HEK293T (cell line): Measurements from ENCODE around the gene RHBDL1.

Source experiments
- CTCF ChIA-PET: fragments of 350-600 bp; formaldehyde crosslinking; extraction: SDS; loops from one replicate; lab custom pipeline; 2021; ENCODE audit warnings: antibody characterized with exemption, inconsistent platforms; lab: Yijun Ruan, JAX
- POLR2A ChIA-PET: fragments of 350-600 bp; formaldehyde crosslinking; extraction: SDS; loops from one replicate; lab custom pipeline; 2020; ENCODE audit warnings: antibody characterized with exemption, inconsistent platforms; lab: Yijun Ruan, JAX
- DNase-seq: peaks from one replicate; pipeline ENCODE4 v3.0.0; 2012; ENCODE audit warnings: mixed read lengths; ENCODE audit errors: extremely low spot score
- ARNT ChIP-seq: fragments of 450-650 bp; IDR thresholded peaks from 2 replicates; pipeline ENCODE4 v1.6.1; 2017; ENCODE audit warnings: mild to moderate bottlenecking
- BHLHE40 ChIP-seq: fragments of 450-650 bp; IDR thresholded peaks from 2 replicates; pipeline ENCODE4 v1.6.1; 2016; ENCODE audit warnings: mild to moderate bottlenecking, moderate library complexity, borderline replicate concordance
- CTBP1 ChIP-seq: fragments of 450-650 bp; IDR thresholded peaks from 2 replicates; pipeline ENCODE4 v1.6.1; 2016; ENCODE audit warnings: borderline replicate concordance
- ELF4 ChIP-seq: fragments of 450-650 bp; IDR thresholded peaks from 2 replicates; pipeline ENCODE4 v1.6.1; 2017; ENCODE audit warnings: antibody characterized with exemption
- FOXA1 ChIP-seq: fragments of 450-650 bp; IDR thresholded peaks from 2 replicates; pipeline ENCODE4 v1.6.1; 2016; ENCODE audit warnings: mild to moderate bottlenecking
- FOXK2 ChIP-seq: fragments of 450-650 bp; IDR thresholded peaks from 2 replicates; pipeline ENCODE4 v1.6.1; 2016; ENCODE audit warnings: mild to moderate bottlenecking
- FOXM1 ChIP-seq: fragments of 450-650 bp; IDR thresholded peaks from 2 replicates; pipeline ENCODE4 v1.6.1; 2017; ENCODE audit warnings: mild to moderate bottlenecking, borderline replicate concordance
- HDGF ChIP-seq: fragments of 450-650 bp; IDR thresholded peaks from 2 replicates; pipeline ENCODE4 v1.6.1; 2017; ENCODE audit warnings: antibody characterized with exemption, borderline replicate concordance
- L3MBTL2 ChIP-seq: fragments of 450-650 bp; conservative IDR thresholded peaks from 2 replicates; pipeline ENCODE4 v1.6.1; 2016; ENCODE audit warnings: mild to moderate bottlenecking
- LEF1 ChIP-seq: fragments of 450-650 bp; IDR thresholded peaks from 2 replicates; pipeline ENCODE4 v1.6.1; 2017; ENCODE audit warnings: mild to moderate bottlenecking, borderline replicate concordance
- NFRKB ChIP-seq: fragments of 450-650 bp; IDR thresholded peaks from 2 replicates; pipeline ENCODE4 v1.6.1; 2016; ENCODE audit warnings: mild to moderate bottlenecking, moderate library complexity
- PKNOX1 ChIP-seq: fragments of 450-650 bp; IDR thresholded peaks from 2 replicates; pipeline ENCODE4 v1.6.1; 2016
- SP1 ChIP-seq: fragments of 450-650 bp; IDR thresholded peaks from 2 replicates; pipeline ENCODE4 v1.6.1; 2017
- SUZ12 ChIP-seq: fragments of 450-650 bp; IDR thresholded peaks from 2 replicates; pipeline ENCODE4 v1.6.1; 2016; ENCODE audit warnings: mild to moderate bottlenecking
- TARDBP ChIP-seq: fragments of 450-650 bp; IDR thresholded peaks from 2 replicates; pipeline ENCODE4 v1.6.1; 2016
- ZNF384 ChIP-seq: fragments of 450-650 bp; IDR thresholded peaks from 2 replicates; pipeline ENCODE4 v1.6.1; 2016

The RHBDL1 gene

GRCh38 chr16:692356-693108, 17.1 kb downstream of the RHBDL1 start:
- ChIA-PET POLR2A (interaction anchor here (0.7 to 1.1 kb wide), 2 partner anchors 8 to 12 kb away, joined by 3 to 4 read pairs; partner anchors contain the start of gene STUB1), CTCF (no interaction called here)
- no peak for TF ChIP-seq BHLHE40
- TF ChIP-seq L3MBTL2, result no peak
- no peak for DNase-seq

- DNase-seq, result no peak
- TF ChIP-seq L3MBTL2 (no peak), FOXA1 (no peak), ELF4 (no peak), LEF1 (no peak), TARDBP (no peak), BHLHE40 (no peak), PKNOX1 (no peak), HDGF (no peak), ZNF384 (no peak), SP1 (no peak), ARNT (no peak), FOXM1 (no peak), FOXK2 (no peak)
- ChIA-PET POLR2A (interaction anchor here (1.1 kb wide), 1 partner anchor 13 kb away, joined by 4 read pairs; the partner anchor contains the start of gene STUB1), CTCF (no interaction called here)
Observed at GRCh38 chr16:693364-693763, 17.9 kb downstream of the RHBDL1 start.

GRCh38 chr16:693766-694165, 18.3 kb downstream of the RHBDL1 start:
- CTCF ChIA-PET, result no interaction called here

GRCh38 chr16:694187-694862, 18.9 kb downstream of the RHBDL1 start:
- ChIA-PET CTCF (no interaction called here), POLR2A (no interaction called here)
- DNase-seq, result no peak
- no peak for TF ChIP-seq FOXK2
- no peak for TF ChIP-seq ELF4
- no peak for TF ChIP-seq CTBP1
- no peak for TF ChIP-seq TARDBP
- TF ChIP-seq NFRKB, result no peak
- no peak for TF ChIP-seq HDGF
- no peak for TF ChIP-seq SP1
- no peak for TF ChIP-seq BHLHE40

More at GRCh38 chr16:693766-694165, 18.3 kb downstream of the RHBDL1 start:
- POLR2A ChIA-PET, result no interaction called here
- no peak for TF ChIP-seq HDGF
- no peak for TF ChIP-seq SP1
- no peak for TF ChIP-seq FOXM1
- no peak for TF ChIP-seq PKNOX1
- TF ChIP-seq L3MBTL2, result no peak
- TF ChIP-seq SUZ12, result no peak
- no peak for TF ChIP-seq BHLHE40
- DNase-seq, result no peak

GRCh38 chr16:694863-695354, 19.4 kb downstream of the RHBDL1 start:
- peak; percentile 39 for DNase-seq
- ChIA-PET POLR2A (interaction anchor here (1.0 to 1.4 kb wide), 3 partner anchors 24 to 26 kb away, joined by 3 read pairs; partner anchors contain the start of gene ANTKMT), CTCF (no interaction called here)
- TF ChIP-seq L3MBTL2 (no peak), LEF1 (no peak), SUZ12 (no peak), PKNOX1 (no peak), FOXM1 (no peak), FOXK2 (no peak), FOXA1 (no peak), ZNF384 (no peak), HDGF (no peak), NFRKB (no peak), ARNT (no peak), SP1 (no peak), ELF4 (no peak)
